HL-60/S4 treated with phorbol 12-myristate 13-acetate at 8.2 ng/mL for 4 days and 3 days (cell line): Measurements from ENCODE around the gene CSTB.

Source experiments
- in situ Hi-C: fragments of 300-500 bp; cut with MboI; formaldehyde crosslinking; loops from 2 replicates; pipeline ENCODE4 v1.15.0; 2022; ENCODE audit warnings: low sequenced_read_pairs

CSTB gene

DNA sequence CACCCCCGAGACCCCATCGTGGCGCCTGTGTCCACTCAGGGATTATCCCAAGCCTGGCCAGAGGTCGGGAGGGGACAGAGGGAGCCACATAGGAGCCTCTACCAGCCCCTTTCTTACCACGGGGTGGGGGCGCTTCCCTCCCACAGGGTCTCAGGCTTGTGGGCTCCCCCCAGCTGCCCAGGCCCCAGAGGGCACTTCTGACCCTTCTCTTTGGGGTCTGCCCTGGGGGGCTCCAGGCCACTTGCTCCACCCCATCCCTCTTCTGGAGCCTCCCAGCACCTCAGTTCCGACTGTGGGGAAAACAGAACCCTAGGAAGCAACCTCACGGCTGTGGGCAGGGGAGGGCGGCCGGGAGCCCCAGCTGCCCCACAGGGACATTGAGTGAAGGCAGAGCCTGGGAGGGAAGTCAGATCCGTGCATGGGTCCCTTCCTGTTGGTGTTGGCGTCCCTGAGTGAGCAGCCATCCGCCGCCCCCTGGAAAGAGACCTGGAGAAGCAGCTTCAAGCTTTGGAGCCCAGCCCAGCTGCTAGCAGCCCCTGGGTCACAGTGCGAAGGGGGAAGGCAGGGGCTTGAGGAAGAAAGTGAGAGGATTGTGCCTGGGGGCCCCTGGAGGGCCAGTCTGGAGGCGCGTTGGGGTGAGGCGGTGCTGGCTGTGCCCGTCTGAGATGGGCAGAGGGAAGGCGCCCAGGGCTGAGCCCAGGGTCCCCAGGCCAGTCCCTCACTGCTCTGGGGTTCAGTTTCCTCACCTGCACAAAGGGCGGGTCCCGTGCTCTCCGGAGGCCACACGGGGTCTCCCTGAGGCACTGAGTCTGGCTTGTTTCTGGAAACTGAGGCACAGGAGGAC, 35.4 kb upstream of the CSTB start:
- in situ Hi-C loops: no loop called here

- in situ Hi-C loops: no loop called here
Observed at GRCh38 chr21:43810505-43811261, 34.6 kb upstream of the CSTB start.

DNA sequence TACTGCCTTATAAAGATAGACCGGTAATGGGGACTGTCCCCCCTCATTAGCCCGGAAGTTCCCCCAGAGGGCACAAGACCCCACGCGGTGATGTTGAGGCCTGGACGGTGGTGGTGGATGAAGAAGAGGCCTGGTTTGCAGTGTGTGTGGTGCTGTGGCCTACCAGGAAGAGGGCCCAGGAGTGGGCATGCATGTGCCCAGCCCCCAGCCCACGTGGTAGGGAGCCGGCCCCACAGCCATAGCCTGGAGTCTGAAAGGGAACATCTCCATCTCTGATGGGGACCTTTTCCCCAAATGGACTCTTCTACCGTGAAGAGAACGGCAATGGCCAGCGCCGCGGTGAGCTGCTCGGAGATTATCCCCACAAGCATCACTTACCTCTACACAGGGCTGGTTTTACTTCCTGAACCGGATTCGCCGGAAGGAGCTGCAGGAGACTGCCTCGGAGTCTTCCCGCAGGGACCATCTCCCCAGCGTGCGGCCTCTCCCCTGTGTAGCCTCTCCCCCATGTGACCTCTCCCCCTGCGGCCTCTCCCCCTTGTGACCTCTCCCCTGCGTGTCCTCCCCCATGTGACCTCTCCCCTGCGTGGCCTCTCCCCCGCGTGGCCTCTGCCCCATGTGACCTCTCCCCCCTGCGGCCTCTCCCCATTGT, 33.9 kb upstream of the CSTB start:
- in situ Hi-C loops: no loop called here

DNA sequence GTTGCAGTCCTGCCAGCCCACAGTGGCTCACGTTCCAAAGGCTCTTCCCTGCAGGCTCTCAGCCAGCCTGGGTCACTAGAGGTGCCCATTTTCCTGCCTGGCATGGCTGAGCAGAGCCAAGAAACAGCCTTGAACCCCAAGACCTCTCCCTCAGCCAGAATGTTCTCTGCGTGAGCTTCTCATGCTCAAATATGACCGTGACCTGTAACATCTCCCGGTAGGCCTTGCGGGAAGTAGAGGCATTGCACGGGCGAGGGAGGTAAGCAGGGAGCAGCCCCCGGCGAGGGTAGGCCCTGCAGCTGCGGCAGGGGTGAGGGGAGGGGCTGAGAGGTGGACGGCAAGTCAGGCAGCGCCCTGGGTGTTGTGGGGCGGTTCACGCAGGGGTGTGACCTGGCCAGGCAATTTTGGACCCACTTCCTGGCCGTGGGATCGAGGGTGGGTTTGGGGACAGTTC, 33.3 kb upstream of the CSTB start:
- in situ Hi-C loops: no loop called here

GRCh38 chr21:43808832-43809251, 32.7 kb upstream of the CSTB start:
- in situ Hi-C loops: no loop called here

DNA sequence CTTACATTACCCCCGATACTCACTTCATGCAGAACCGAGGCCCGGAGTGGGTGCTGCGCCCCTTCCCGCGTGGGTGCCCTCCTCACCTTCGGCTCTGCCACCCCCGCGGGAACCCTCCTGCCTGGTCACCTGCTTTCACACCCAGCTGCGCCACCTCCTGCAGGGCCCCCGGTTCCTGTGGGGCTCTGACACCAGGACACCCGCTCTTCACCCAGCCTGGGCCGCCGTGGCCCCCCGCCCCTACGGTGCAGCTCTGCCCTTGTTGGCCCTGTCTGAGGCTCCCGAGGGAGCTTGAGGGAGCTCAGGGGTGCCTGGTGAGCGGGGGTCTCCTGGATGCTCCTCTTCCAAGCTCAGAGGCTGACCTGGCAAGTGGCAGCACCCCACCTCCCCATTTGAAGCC, 32.3 kb upstream of the CSTB start:
- in situ Hi-C loops: no loop called here

- in situ Hi-C loops: no loop called here
Observed at GRCh38 chr21:43806017-43806710, 30.1 kb upstream of the CSTB start.

DNA sequence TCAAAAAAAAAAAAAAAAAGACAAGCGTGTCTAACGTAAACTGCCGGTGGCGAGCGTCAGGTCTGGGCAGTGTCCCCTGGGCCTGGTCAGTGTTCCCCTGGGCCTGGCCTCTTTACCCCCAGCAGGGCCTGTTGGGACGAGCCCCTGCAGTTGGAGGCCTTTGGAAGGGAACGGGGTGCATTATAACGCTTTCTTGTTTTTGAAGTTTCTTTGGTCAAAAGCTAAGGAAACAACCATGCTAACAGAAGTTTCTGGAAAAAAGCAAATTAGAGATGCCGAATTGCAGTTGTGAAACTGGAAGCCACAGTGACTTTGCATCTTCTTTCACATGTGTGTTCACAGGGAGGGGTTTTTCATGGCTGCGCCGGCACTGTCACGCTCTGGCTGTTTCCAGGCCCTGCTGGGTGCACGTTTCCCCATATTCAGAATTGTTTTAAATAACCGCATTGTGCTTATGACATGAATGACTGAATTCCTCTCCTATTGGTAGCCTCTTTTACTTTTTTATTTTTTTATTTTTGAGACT, 29.2 kb upstream of the CSTB start:
- in situ Hi-C loops: no loop called here

GRCh38 chr21:43803558-43804300, 27.6 kb upstream of the CSTB start:
- in situ Hi-C loops: no loop called here

GRCh38 chr21:43802713-43803313, 26.7 kb upstream of the CSTB start:
- in situ Hi-C loops: no loop called here

GRCh38 chr21:43801006-43801783, 25.1 kb upstream of the CSTB start:
- in situ Hi-C loops: no loop called here

- in situ Hi-C loops: no loop called here
Observed at GRCh38 chr21:43800566-43800965, 24.5 kb upstream of the CSTB start.

DNA sequence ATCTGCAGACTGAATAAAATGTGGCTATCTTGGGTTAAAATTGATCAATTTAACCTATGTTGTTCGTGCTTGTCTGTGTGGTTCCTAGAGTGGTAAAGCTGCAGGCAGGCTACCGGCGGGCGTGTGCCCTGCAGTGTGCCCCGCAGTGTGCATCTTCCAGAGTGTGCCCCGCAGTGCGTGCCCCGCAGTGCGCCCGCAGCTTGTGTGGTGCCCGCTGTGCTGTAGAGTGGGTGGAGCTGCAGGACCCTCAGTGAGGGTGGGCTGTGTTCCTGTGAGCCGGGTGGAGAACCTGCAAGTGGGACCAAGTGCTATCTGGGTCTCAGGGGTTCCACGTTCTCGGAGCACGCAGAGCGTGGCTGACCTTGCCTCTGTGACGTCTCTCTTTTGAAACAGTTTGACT, 24.0 kb upstream of the CSTB start:
- in situ Hi-C loops: no loop called here

DNA sequence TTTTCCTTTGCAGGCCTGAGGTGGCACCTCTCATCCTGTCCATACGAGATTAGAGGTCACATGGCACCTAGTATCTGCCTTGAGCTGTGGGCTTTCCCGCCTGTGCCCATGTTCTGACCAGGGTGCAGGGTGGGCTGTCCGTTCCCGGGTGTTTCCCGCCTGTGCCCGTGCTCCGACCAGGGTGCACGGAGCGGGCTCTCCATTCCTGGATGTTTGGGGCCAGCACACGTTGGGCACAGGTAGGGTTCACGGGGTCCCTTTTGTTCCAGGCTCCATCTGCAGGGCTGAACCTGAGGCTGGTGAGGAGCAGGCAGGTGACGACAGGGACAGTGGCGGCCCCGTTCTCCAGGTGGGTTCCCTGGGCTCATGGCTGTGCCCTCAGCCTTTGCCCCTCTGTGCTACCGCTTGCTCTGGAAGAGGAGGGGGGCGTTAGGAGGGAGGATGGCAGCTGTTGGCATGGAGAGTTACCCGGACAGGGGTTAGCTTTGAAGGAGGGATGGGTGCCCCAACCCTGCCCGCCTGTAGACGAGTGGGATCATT, 23.3 kb upstream of the CSTB start:
- in situ Hi-C loops: no loop called here

GRCh38 chr21:43797925-43798715, 22.0 kb upstream of the CSTB start:
- in situ Hi-C loops: no loop called here

DNA sequence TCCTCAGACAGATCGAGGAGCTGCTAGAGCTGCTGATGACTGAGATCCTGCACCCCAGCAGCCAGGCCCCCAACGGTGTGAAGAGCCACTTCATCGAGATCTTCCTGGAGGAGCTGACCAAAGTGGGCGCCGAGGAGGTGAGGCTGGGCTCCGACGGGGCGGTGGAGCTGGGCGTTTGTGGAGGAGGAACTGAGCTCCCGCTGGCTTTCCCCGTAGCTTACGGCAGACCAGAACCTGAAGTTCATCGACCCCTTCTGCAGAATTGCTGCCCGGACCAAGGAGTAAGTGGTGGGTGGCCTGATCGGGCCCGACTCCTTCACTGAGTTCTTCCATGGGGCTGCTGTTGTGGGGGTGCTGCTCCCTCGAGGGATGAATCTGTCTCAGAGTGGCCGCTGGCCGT, 21.3 kb upstream of the CSTB start:
- in situ Hi-C loops: no loop called here

DNA sequence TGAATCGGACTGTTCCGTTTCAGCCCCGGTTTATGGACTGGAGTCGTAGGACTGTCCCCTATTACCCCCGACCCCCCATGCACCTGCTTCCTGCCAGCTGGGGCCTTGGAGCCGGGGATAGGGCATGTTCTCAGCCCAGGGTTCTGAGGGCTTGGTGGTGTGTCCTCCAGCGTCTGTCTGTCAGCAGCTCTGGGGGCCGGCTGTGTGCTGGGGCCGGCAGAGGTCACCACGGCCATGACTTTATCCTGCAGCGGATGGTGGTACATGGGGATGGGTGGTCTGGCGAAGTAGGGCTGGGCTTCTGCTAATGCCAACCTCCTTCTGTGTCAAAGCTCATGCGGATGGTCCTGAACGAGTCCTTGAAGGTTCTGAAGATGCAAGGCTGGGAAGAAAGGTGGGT, 18.7 kb upstream of the CSTB start:
- in situ Hi-C loops: no loop called here

DNA sequence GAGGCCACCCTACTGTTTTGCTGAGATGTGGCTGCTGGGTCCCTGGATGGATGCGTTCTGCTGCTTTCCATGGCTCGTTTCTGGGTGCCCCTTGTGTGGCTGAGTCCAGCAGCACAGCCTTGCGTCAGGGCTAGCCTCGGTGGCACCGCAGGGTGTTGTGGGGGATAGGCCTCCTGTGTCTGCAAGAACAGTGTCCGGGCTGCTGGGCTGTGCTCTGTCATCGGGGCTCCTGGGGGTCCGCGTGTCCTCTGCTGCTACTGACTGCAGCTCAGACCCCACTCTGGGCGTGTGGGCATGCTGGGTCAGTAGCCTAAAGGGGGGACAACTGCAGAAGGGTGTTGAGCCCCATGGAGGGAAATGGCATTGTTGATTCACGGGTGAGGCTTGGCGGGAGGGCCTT, 18.2 kb upstream of the CSTB start:
- in situ Hi-C loops: no loop called here
